Natural killer cell treated with Interleukin-12 subunit alpha and Interleukin-12 subunit beta and Interleukin-15 and Interleukin-18, amount 100 ng/mL, for 72 hours (primary cell): ENCODE results near the gene RFC2. TPM values are rescaled to one million over a fixed set of nuclear protein-coding genes. Genes with fewer than 3 reads are reported as not detected.

Experiments
- ATAC-seq, 2 donors: fragments of 150-1000 bp; cut with Tn5 transposase in 1 of 2; sonication (Bioruptor Pico), chemical (Tn5 transposase) in 1 of 2; 2 replicates each; pipeline ENCODE4 v1.10.0; 2021
- DNase-seq: peaks from one replicate; pipeline ENCODE4 v3.0.0; 2022; ENCODE audit warnings: low spot score
- H3K27ac Mint-ChIP-seq, 2 donors: 1 replicate in 1 of 2; 2 replicates in 1 of 2; pipeline ENCODE4 v1.8.0; 2022; ENCODE audit warnings: mixed read lengths in 2 of 2, mild to moderate bottlenecking in 1 of 2, moderate library complexity in 1 of 2
- H3K27me3 Mint-ChIP-seq, 2 donors: 1 replicate in 1 of 2; 2 replicates in 1 of 2; pipeline ENCODE4 v1.8.0; 2022; ENCODE audit warnings: mixed read lengths in 2 of 2
- H3K36me3 Mint-ChIP-seq: one replicate; pipeline ENCODE4 v1.8.0; 2022; ENCODE audit warnings: mixed read lengths
- H3K4me1 Mint-ChIP-seq, 2 donors: 1 replicate in 1 of 2; 2 replicates in 1 of 2; pipeline ENCODE4 v1.8.0; 2022; ENCODE audit warnings: low read depth in 2 of 2, mixed read lengths in 2 of 2, mild to moderate bottlenecking in 1 of 2
- H3K4me3 Mint-ChIP-seq: one replicate; pipeline ENCODE4 v1.8.0; 2022; ENCODE audit warnings: mixed read lengths
- H3K9me3 Mint-ChIP-seq: 2 replicates; pipeline ENCODE4 v1.8.0; 2022; ENCODE audit warnings: mixed read lengths
- total RNA-seq, 2 donors: library from RNA; stranded (reverse); gene quantifications; one replicate each; pipeline ENCODE4 v1.2.3, GENCODE V29; 2022

RFC2 gene
- 10 to 100 TPM; 66.4 to 87.5 TPM for total RNA-seq

- DNase-seq = peak; percentile 99
- Mint-ChIP-seq H3K4me1 (peaks cover 15 to 31% of the 10 kb centered on the region in 2 donors), H3K27ac (peak within 1 kb of the TSS; percentile 92 to 94), H3K36me3 (peaks cover 13% of the 10 kb centered on the region), H3K4me3 (peak within 1 kb of the TSS; percentile 80), H3K27me3 (no peaks in the 10 kb centered on the region), H3K9me3 (no peaks in the 10 kb centered on the region)
- peak; percentile 99 for ATAC-seq
Observed at GRCh38 chr7:74254129-74254857, at the start of gene RFC2. Gene RFC2, minus strand, starts transcription at chr7:74254399. Its CDS starts 16 bp downstream, at chr7:74254383.

DNA sequence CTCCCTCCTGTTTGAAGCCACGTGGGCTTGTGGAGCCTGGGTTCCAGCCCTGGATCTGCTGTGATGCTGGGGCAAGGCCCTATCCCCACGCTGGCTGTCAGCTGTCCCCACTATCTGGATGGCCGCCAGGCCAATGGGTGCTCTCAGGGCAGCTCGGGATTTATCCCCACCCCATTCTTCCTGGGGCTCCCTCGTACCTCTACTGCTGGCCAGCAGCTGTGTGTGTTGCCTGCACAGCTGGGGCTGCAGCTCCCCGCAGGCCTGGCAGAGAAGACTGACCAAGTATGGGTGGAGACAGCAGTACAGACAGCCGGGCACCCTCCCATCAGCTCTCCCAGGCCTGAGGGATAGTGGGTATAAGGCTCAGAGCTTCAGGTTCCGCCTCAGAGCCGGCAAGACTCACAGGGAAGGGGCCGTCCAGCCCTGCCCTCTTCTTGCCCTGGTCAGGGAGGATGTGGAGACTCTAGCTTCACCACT is 48.6 kb upstream of the RFC2 start:
- no peaks in the 10 kb centered on the region for H3K27me3 Mint-ChIP-seq
- DNase-seq = no peak
- H3K36me3 Mint-ChIP-seq = no peaks in the 10 kb centered on the region
- H3K4me3 Mint-ChIP-seq = no peak overlapping the region
- no peak for ATAC-seq
- H3K27ac Mint-ChIP-seq = no peak overlapping the region
- H3K4me1 Mint-ChIP-seq = peaks cover 14 to 22% of the 10 kb centered on the region in 2 donors
- H3K9me3 Mint-ChIP-seq = no peaks in the 10 kb centered on the region

GRCh38 chr7:74300926-74301325 is 46.7 kb upstream of the RFC2 start:
- Mint-ChIP-seq H3K9me3 (no peaks in the 10 kb centered on the region), H3K27me3 (no peaks in the 10 kb centered on the region), H3K4me1 (peaks cover 2 to 6% of the 10 kb centered on the region in 2 donors), H3K27ac (no peak overlapping the region), H3K4me3 (no peak overlapping the region), H3K36me3 (no peaks in the 10 kb centered on the region)
- ATAC-seq (no peak), DNase-seq (no peak)

DNA sequence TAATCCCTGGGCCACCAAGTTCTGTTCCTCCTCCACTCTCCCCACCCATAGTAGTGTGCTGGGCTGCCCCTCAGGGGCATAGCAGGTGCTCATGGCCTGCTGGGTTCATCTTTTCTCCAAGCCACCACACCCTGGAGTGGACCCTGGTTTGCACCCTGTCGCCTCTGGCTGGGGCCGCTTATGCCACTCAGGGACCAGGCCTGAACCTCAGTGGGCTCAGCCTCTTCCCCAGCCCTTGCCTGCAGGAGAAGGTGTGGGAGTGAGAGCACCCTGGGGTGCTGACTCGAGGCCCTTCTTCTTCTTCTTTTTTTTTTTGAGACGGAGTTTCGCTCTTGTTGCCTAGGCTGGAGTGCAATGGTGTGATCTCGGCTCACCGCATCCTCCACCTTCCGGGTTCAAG is 45.2 kb upstream of the RFC2 start:
- Mint-ChIP-seq H3K4me1 (peaks cover 0 to 5% of the 10 kb centered on the region in 2 donors), H3K36me3 (no peaks in the 10 kb centered on the region), H3K27me3 (no peaks in the 10 kb centered on the region), H3K27ac (no peak overlapping the region), H3K9me3 (no peaks in the 10 kb centered on the region), H3K4me3 (no peak overlapping the region)
- ATAC-seq (no peak), DNase-seq (no peak)

DNA sequence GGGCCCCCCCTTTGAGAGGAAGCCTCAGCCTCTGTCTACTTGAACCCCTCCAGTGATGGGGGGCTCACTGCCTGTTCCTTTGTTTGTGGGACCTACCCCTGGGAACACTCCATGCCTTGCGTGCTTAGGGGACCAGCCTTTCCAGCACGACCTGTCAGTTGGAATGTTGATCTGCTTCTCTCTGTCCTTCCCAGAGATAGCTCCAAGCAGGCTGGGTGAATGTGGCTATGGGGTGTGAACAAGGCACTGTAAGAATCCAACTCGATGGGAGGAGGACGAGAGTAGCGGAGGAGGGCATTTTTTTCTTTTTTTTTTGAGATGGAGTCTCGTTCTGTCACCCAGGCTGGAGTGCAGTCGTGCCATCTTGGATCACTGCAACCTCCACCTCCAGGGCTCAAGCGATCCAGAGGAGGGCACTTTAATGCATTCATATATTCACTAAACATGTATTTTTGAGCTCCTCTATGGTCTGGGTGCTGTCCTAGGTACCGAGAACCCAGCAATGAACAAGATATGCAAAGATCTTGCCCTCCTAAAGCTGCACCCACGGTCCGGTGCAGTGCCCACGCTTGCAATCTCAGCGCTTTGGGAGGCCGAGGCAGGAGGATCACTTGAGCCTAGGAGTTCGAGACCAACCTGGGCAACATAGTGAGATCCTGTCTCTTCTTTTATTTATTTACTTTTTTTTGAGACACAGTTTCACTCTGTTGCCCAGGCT is 43.5 kb upstream of the RFC2 start:
- DNase-seq (no peak), ATAC-seq (no peak)
- H3K27ac Mint-ChIP-seq = no peak overlapping the region
- no peaks in the 10 kb centered on the region for H3K9me3 Mint-ChIP-seq
- H3K4me1 Mint-ChIP-seq = peaks cover 10 to 12% of the 10 kb centered on the region in 2 donors
- no peak overlapping the region for H3K4me3 Mint-ChIP-seq
- no peaks in the 10 kb centered on the region for H3K27me3 Mint-ChIP-seq
- no peaks in the 10 kb centered on the region for H3K36me3 Mint-ChIP-seq

- Mint-ChIP-seq H3K4me3 (no peak overlapping the region), H3K36me3 (no peaks in the 10 kb centered on the region), H3K4me1 (peaks cover 15 to 16% of the 10 kb centered on the region in 2 donors), H3K27me3 (no peaks in the 10 kb centered on the region), H3K27ac (no peak overlapping the region), H3K9me3 (no peaks in the 10 kb centered on the region)
- ATAC-seq (no peak), DNase-seq (no peak)
Observed at GRCh38 chr7:74294191-74294998, 40.2 kb upstream of the RFC2 start.

DNA sequence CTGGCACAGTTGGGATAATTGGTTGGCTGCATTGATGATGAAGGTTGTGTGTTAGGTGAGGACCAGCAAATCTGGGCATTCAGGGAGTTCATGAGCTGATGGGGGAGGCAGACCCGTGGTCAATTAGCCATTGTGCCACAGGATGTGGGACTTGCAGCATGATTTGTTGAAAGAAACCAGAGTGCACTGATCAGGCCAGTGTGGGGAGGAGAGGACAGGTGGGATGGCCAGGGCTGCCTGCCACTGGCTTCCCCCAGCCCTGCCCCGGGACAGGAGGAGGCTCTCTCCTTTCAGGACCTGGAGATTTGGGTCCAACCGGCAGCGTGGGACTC is 39.3 kb upstream of the RFC2 start:
- Mint-ChIP-seq H3K27me3 (no peaks in the 10 kb centered on the region), H3K4me3 (peak overlapping the region; percentile 60), H3K27ac (peak overlapping the region in 1 of 2 donors; percentile 75), H3K4me1 (peaks cover 19 to 22% of the 10 kb centered on the region in 2 donors), H3K36me3 (no peaks in the 10 kb centered on the region), H3K9me3 (no peaks in the 10 kb centered on the region)
- ATAC-seq = no peak
- no peak for DNase-seq

GRCh38 chr7:74292757-74293576 is 38.8 kb upstream of the RFC2 start:
- H3K4me3 Mint-ChIP-seq = peak overlapping the region; percentile 60

DNA sequence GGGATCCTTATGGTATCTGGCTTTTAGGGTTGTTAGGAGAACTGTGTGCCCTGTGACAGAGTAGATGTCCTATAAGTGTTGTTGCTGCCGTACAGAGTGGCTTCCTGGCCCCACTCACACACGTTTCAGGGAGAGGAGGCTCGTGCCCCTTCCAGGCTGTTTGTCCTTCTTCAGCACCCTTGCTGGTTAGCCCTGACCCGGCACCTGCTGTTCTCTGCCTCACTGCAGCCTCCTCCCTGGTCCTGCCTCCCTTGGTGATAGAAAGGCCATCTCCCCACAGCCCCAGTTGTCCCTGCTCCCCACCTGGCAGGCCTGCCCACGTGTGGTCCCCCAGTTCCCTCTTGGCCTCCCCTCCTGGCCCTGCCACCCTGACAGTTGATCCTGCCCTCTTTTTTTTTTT is 37.3 kb upstream of the RFC2 start:
- Mint-ChIP-seq H3K27me3 (no peaks in the 10 kb centered on the region), H3K9me3 (no peaks in the 10 kb centered on the region), H3K4me1 (peaks cover 30 to 33% of the 10 kb centered on the region in 2 donors), H3K4me3 (no peak overlapping the region), H3K27ac (no peak overlapping the region), H3K36me3 (no peaks in the 10 kb centered on the region)
- DNase-seq (no peak), ATAC-seq (no peak)

More at GRCh38 chr7:74292757-74293576, 38.8 kb upstream of the RFC2 start:
- Mint-ChIP-seq H3K9me3 (no peaks in the 10 kb centered on the region), H3K27ac (peak overlapping the region in 1 of 2 donors; percentile 75), H3K4me1 (peaks cover 25 to 27% of the 10 kb centered on the region in 2 donors), H3K36me3 (no peaks in the 10 kb centered on the region), H3K27me3 (no peaks in the 10 kb centered on the region)
- DNase-seq (no peak), ATAC-seq (no peak)

- H3K9me3 Mint-ChIP-seq = no peaks in the 10 kb centered on the region
- H3K27ac Mint-ChIP-seq = no peak overlapping the region
- H3K4me3 Mint-ChIP-seq = peak overlapping the region; percentile 55
- H3K27me3 Mint-ChIP-seq = no peaks in the 10 kb centered on the region
- H3K4me1 Mint-ChIP-seq = peaks cover 30 to 33% of the 10 kb centered on the region in 2 donors
- no peaks in the 10 kb centered on the region for H3K36me3 Mint-ChIP-seq
- DNase-seq (no peak), ATAC-seq (no peak)
Observed at GRCh38 chr7:74290981-74291441, 36.8 kb upstream of the RFC2 start.

DNA sequence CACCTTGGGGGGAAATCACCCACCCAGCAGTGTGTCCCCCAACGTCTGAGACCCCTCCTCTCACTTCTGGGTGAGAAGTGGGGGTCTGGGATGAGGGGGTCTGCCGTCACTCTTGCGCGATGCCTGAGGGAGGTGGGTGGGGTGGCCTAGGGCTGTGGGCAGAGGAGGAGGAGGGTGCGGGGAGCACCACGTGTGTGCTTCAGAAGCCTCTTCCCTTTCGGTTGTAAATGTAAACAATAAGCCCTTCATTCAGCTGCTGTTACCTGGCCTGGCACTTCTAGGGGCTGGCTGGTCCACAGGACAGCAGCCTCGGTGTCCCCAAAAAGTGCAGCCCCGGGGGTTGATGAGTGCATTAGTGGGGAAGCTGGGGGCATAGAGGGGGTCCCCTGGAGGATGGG is 36.4 kb upstream of the RFC2 start:
- peaks cover 30 to 33% of the 10 kb centered on the region in 2 donors for H3K4me1 Mint-ChIP-seq
- no peaks in the 10 kb centered on the region for H3K36me3 Mint-ChIP-seq
- DNase-seq = no peak
- no peak for ATAC-seq
- peak overlapping the region; percentile 55 for H3K4me3 Mint-ChIP-seq
- H3K27ac Mint-ChIP-seq = no peak overlapping the region
- no peaks in the 10 kb centered on the region for H3K27me3 Mint-ChIP-seq
- H3K9me3 Mint-ChIP-seq = no peaks in the 10 kb centered on the region

GRCh38 chr7:74289659-74290552 is 35.7 kb upstream of the RFC2 start:
- ATAC-seq (peak in 1 of 2 donors; percentile 45), DNase-seq (no peak)
- H3K9me3 Mint-ChIP-seq = no peaks in the 10 kb centered on the region
- H3K36me3 Mint-ChIP-seq = no peaks in the 10 kb centered on the region
- no peak overlapping the region for H3K27ac Mint-ChIP-seq
- H3K4me3 Mint-ChIP-seq = peak overlapping the region; percentile 55
- peaks cover 30 to 33% of the 10 kb centered on the region in 2 donors for H3K4me1 Mint-ChIP-seq
- H3K27me3 Mint-ChIP-seq = no peaks in the 10 kb centered on the region
